ENCODE data around the gene PCDHGA10.
"Not testable (repeated sequence)": the region's sequence is repeated elsewhere in the genome, so short reads cannot be mapped to it uniquely, and the experiment has no call there.

Gene PCDHGA10

DNA sequence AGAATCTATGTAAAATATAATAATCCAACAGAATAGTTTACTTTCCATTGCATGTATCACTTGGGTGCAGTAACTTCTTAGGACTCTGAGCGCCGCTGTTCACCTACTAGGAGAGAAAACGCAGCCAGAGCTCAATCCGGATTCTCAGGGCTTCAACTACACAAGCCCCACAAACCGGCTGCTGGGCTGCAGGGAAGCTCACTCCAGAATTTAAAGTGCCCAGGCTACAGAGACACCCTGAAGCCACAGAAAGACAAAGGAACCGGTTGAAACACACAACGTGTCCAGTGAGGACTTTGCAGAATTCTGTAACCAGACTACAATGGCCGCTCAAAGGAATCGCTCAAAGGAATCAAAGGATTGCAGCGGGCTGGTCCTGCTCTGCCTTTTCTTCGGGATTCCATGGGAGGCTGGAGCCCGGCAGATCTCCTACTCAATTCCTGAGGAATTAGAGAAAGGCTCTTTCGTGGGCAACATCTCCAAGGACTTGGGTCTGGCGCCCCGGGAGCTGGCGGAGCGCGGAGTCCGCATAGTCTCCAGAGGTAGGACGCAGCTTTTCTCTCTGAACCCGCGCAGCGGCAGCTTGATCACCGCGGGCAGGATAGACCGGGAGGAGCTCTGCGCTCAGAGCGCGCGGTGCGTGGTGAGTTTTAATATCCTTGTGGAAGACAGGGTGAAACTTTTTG, at the start of gene PCDHGA10:
Gene PCDHGA10 (plus strand): TSS at position 134 of the 686 bp plus-strand sequence. CDS start 189 bp downstream, at position 323.
- DNase-seq: no peak

DNA sequence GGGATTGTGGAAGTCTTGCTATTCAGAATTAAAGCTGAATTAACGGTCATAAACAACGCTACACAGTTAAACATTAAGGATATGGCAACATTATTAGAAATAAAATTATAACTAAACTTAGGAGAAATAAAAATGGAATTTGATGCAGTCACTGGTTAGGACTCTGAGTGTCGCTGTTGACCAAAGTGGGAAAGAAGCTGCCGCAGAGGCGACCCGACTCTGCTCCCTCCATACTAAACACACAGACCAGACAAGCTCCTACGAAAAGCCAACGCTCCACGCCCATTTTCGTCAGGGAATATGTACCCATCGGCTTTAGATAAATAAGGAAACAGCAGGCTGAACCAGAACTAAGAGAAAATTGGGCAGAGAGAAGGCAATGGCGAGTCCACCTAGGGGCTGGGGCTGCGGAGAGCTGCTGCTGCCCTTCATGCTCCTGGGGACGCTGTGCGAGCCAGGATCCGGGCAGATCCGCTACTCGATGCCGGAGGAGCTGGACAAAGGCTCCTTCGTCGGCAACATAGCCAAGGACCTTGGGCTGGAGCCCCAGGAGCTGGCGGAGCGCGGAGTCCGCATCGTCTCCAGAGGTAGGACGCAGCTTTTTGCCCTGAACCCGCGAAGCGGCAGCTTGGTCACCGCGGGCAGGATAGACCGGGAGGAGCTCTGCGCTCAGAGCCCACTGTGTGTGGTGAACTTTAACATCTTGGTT, 48.7 kb upstream of the PCDHGA10 start, which contains the start of gene PCDHGA5:
Gene PCDHGA5 (plus strand): TSS at position 211 of the 709 bp plus-strand sequence. CDS start 169 bp downstream, at position 380.
- no peak for DNase-seq

DNA sequence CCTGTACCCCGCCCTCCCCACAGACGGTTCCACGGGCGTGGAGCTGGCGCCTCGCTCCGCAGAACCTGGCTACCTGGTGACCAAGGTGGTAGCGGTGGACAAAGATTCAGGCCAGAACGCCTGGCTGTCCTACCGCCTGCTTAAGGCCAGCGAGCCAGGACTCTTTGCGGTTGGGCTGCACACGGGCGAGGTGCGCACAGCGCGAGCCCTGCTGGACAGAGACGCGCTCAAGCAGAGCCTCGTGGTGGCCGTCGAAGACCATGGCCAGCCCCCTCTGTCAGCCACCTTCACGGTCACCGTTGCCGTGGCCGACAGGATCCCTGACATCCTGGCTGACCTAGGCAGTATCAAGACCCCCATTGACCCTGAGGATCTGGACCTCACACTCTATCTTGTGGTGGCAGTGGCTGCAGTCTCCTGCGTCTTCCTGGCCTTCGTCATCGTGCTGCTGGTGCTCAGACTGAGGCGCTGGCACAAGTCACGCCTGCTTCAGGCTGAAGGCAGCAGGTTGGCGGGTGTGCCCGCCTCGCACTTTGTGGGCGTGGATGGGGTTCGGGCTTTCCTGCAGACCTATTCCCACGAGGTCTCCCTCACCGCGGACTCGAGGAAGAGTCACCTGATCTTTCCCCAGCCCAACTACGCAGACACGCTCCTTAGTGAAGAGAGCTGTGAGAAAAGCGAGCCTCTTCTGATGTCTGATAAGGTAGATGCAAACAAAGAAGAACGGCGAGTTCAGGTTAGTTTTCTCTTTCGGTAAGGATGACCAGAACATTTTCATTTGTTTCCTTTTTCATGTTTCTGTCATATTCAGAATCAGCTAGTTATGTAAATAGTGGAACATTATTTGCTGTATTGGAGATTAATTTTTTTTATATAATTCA, 46.5 kb upstream of the PCDHGA10 start:
- DNase-seq: no peak

DNA sequence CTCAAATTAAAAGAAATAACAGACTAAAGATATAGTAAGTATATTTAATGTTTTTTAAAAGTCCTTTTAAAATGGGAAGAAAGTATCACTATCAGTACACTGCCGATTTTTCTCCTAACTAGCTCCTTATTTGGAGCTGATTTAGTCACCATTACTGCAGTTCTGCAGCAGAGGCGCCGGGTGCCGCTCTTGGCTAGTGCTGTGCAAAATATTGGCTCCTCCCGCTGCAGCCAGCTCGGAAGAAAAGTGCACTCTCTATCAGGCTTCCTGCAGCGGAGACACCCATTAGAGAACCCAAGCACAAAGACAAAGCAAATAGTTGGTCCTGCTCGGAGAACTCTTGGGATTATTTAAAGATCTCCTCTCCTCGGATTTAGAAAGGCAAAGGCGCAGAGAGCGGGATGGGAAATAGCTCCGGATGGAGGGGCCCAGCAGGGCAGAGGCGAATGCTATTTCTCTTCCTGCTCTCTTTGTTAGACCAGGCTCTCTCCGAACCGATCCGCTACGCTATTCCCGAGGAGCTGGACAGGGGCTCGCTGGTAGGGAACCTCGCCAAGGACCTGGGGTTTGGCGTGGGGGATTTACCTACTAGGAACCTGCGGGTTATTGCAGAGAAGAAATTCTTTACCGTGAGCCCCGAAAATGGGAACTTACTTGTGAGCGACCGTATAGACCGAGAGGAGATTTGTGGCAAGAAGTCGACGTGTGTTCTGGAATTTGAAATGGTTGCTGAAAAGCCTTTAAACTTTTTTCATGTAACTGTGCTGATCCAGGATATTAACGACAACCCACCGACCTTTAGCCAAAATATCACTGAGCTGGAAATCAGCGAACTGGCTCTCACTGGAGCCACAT, 42.6 kb upstream of the PCDHGA10 start, which contains the start of gene PCDHGB3:
Gene PCDHGB3 (plus strand): TSS at position 249 of the 855 bp plus-strand sequence. CDS start 153 bp downstream, at position 402.
- DNase-seq: no peak

DNA sequence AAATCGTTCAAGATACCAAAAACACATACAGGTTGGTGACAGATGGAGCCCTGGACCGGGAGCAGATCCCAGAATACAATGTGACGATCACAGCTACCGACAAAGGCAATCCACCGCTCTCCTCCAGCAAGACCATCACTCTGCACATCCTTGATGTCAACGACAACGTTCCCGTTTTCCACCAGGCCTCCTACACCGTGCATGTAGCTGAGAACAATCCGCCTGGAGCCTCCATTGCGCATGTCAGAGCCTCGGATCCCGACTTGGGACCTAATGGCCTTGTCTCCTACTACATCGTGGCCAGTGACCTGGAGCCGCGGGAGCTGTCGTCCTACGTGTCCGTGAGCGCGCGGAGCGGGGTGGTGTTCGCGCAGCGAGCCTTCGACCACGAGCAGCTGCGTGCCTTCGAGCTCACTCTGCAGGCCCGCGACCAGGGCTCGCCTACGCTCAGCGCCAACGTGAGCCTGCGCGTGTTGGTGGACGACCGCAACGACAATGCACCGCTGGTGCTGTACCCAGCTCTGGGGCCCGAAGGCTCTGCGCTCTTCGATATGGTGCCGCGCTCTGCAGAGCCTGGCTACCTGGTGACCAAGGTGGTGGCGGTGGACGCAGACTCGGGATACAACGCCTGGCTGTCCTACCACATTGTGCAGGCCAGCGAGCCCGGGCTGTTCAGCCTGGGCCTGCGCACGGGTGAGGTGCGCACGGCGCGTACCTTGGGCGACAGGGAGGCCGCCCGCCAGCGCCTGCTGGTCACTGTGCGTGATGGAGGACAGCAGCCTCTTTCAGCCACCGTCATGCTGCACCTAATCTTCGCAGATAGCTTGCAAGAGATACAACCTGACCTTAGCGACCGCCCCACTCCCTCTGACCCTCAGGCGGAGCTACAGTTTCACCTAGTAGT, 41.0 kb upstream of the PCDHGA10 start:
- no peak for DNase-seq

DNA sequence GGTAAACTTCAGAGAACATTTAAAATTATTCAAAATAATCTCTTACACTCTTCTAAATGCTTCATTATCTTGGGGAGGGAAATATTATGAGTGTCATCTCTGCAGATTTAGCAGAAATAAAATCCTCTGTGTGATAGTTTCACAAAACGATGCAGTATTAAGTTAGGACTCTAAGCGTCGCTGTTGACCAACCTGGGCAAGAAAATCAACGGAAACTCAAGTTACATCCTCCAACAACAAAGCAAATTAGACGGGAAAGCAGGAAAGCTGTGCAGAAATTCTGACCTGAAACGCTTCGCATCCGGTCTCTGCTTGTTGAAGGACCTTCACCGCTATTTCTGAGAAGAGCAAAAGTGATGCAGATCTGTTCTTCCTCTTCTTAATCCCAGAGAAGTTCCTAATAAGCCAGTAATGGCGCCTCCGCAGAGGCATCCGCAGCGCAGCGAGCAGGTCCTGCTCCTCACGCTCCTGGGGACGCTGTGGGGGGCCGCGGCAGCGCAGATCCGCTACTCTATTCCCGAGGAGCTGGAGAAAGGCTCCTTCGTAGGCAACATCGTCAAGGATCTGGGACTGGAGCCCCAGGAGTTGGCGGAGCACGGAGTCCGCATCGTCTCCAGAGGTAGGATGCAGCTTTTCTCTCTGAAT, 39.0 kb upstream of the PCDHGA10 start, which contains the start of gene PCDHGA6:
Gene PCDHGA6 (plus strand): TSS at position 219 of the 645 bp plus-strand sequence. CDS start 193 bp downstream, at position 412.
- no peak for DNase-seq

DNA sequence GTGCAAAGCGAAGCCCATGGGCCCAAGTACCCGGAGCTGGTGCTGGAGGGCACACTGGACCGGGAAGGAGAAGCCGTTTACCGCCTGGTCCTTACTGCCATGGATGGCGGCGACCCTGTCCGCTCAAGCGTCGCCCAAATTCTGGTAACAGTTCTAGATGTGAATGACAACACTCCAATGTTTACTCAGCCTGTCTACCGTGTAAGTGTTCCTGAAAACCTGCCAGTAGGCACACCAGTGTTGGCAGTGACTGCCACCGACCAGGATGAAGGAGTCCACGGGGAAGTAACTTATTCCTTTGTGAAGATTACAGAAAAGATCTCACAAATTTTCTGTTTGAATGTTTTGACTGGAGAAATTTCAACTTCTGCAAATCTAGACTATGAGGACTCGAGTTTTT, 38.2 kb upstream of the PCDHGA10 start:
- DNase-seq: no peak

DNA sequence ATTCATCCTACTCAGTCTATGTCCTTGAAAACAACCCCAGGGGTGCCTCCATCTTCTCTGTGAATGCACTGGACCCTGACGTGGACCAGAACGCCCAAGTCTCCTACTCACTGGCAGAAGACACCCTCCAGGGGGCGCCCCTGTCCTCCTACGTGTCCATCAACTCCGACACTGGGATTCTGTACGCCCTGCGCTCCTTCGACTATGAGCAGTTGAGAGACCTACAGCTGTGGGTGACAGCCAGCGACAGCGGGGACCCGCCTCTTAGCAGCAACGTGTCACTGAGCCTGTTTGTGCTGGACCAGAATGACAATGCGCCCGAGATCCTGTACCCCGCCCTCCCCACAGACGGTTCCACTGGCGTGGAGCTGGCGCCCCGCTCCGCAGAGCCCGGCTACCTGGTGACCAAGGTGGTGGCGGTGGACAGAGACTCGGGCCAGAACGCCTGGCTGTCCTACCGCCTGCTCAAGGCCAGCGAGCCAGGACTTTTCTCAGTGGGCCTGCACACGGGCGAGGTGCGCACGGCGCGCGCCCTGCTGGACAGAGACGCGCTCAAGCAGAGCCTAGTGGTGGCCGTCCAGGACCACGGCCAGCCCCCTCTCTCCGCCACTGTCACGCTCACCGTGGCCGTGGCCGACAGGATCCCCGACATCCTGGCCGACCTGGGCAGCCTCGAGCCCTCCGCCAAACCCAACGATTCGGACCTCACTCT, 37.2 kb upstream of the PCDHGA10 start:
- not testable (repeated sequence) for DNase-seq

DNA sequence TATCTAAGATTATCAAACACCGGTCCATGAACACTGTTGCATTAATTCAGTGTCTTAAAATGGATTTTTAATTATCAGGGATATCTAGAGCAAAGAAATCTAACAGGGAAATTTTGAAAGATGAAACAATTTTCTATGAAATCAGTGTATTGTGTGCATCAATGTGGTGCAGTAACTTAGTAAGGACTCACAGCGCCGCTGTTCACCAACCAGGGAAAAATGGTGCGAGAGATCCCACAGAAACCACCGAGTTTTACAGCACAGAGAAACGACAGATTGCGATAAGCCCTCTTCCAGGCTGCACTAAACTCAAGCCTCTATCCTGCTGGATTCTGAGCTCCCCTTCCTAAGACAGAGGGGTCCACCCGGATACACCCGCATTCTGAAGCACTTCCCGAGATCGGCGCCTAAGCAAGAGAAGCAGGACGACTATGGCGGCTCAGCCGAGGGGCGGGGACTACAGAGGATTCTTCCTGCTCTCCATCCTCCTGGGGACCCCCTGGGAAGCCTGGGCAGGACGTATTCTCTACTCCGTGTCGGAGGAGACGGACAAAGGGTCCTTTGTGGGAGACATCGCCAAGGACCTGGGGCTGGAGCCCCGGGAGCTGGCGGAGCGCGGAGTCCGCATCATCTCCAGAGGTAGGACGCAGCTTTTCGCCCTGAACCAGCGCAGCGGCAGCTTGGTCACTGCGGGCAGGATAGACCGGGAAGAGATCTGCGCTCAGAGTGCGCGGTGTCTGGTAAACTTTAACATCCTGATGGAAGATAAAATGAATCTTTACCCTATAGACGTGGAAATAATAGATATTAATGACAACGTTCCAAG, 30.1 kb upstream of the PCDHGA10 start, which contains the start of gene PCDHGA7:
Gene PCDHGA7 (plus strand): TSS at position 274 of the 826 bp plus-strand sequence. CDS start 158 bp downstream, at position 432.
- DNase-seq: no peak

DNA sequence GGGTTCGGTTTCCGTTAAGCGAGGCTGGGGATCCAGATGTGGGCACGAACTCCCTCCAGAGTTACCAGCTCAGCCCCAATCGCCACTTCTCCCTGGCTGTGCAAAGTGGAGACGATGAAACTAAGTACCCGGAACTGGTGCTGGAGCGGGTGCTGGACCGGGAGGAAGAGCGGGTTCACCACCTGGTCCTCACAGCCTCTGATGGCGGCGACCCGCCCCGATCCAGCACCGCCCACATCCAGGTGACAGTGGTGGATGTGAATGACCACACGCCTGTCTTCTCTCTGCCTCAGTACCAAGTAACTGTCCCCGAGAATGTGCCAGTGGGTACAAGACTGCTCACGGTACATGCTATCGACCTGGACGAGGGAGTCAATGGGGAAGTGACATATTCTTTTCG, 29.4 kb upstream of the PCDHGA10 start:
- no peak for DNase-seq

DNA sequence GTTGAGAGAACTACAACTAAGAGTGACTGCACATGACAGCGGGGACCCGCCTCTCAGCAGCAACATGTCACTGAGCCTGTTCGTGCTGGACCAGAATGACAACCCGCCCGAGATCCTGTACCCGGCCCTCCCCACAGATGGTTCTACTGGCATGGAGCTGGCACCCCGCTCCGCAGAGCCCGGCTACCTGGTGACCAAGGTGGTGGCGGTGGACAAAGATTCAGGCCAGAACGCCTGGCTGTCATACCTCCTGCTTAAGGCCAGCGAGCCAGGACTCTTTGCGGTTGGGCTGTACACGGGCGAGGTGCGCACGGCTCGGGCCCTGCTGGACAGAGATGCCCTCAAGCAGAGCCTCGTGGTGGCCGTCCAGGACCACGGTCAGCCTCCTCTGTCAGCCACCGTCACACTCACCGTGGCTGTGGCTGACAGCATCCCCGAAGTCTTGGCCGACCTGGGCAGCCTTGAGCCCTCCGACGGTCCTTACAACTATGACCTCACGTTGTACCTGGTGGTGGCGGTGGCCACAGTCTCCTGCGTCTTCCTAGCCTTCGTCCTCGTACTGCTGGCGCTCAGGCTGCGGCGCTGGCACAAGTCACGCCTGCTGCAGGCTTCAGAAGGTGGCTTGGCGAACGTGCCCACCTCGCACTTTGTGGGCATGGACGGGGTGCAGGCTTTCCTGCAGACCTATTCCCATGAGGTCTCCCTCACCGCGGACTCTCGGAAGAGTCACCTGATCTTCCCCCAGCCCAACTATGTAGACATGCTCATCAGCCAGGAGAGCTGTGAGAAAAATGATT, 28.1 kb upstream of the PCDHGA10 start:
- DNase-seq: no peak

DNA sequence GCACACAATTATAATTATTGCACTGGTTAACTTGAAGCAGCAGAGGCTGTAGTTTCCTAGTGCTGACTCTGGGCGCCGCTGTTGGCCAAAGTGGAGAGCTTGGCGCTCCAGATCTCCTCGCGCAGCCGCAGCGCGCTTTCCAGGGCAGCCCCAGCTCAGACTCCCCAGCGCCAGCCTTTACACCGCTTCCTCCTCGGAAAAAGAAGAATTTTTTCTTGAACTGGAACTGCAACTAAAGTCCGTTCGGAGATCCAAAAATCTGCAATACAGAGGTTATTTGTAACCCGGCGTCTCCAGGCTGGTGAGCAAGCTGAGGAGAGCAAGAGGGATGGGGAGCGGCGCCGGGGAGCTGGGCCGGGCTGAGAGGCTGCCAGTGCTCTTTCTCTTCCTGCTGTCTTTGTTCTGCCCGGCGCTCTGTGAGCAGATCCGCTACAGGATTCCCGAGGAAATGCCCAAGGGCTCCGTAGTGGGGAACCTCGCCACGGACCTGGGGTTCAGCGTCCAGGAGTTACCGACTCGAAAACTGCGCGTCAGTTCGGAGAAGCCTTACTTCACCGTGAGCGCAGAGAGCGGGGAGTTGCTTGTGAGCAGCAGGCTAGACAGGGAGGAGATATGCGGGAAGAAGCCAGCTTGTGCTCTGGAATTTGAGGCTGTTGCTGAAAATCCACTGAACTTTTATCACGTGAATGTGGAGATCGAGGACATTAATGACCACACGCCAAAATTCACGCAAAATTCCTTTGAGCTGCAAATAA, 25.1 kb upstream of the PCDHGA10 start, which contains the start of gene PCDHGB4:
Gene PCDHGB4 (plus strand): TSS at position 142 of the 755 bp plus-strand sequence. CDS start 187 bp downstream, at position 329.
- not testable (repeated sequence) for DNase-seq

DNA sequence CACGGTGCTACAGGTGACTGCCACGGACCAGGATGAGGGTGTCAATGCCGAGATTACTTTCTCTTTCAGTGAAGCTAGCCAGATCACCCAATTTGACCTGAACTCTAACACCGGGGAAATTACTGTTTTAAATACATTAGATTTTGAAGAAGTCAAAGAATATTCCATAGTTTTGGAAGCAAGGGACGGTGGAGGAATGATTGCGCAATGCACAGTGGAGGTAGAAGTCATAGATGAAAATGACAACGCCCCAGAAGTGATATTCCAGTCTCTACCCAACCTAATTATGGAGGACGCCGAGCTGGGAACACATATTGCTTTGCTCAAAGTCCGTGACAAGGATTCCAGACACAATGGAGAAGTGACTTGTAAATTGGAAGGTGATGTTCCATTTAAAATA, 24.1 kb upstream of the PCDHGA10 start:
- no peak for DNase-seq

DNA sequence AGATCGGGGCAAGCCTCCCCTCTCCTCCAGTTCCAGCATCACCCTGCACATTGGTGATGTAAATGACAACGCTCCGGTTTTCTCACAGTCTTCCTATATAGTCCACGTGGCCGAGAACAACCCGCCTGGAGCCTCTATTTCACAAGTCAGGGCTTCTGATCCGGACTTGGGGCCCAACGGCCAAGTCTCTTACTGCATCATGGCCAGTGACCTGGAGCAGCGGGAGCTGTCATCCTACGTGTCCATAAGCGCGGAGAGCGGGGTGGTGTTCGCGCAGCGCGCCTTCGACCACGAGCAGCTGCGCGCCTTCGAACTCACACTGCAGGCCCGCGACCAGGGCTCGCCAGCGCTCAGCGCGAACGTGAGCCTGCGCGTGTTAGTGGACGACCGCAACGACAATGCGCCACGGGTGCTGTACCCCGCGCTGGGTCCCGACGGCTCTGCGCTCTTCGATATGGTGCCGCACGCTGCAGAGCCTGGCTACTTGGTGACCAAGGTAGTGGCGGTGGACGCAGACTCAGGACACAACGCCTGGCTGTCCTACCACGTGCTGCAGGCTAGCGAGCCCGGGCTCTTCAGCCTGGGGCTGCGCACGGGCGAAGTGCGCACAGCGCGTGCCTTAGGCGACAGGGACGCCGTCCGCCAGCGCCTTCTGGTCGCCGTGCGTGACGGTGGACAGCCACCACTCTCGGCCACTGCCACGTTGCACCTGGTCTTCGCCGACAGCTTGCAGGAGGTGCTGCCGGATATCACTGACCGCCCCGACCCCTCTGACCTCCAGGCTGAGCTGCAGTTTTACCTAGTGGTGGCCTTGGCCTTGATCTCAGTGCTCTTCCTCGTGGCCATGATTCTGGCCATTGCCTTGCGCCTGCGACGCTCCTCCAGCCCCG, 23.4 kb upstream of the PCDHGA10 start:
- no peak for DNase-seq

DNA sequence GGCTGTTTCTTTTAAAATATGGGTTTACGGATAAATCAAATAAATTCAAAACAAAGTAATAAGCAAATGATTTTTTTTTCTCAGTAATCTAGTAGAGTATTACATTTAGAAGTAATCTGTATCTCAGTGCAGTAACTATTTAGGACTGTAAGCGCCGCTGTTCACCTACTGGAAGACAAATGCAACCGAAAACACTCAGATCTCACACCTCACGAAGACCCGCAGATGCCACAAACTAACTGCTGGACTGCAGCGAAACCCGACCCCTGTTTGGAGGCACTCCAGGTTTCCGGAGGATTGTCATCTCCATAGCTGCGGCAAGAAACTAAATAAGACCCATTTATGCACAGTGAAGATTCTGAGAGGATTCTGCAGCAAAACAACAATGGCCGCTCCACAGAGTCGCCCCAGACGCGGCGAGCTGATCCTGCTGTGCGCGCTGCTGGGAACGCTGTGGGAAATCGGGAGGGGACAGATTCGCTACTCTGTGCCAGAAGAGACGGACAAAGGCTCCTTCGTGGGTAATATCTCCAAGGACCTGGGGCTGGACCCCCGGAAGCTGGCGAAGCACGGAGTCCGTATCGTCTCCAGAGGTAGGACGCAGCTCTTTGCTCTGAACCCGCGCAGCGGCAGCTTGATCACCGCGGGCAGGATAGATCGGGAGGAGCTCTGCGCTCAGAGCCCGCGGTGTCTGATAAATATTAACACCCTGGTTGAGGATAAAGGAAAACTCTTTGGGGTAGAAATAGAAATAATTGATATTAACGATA, 20.2 kb upstream of the PCDHGA10 start, which contains the start of gene PCDHGA8:
Gene PCDHGA8 (plus strand): TSS at position 205 of the 770 bp plus-strand sequence. CDS start 181 bp downstream, at position 386.
- DNase-seq: no peak

Data from NCI-H1105 treated with DMSO at 0.1 percent for 48 hours (cell line).